GM21786 (cell line): Measurements from ENCODE around the gene DHX9.
"Not testable (repeated sequence)": the region's sequence is repeated elsewhere in the genome, so short reads cannot be mapped to it uniquely, and the experiment has no call there.

Experiments used
- ATAC-seq: cut with Tn5 transposase; IDR thresholded peaks from one replicate; pipeline ENCODE4 v1.9.1; 2021; ENCODE audit not compliant: unreplicated experiment

The DHX9 gene

GRCh38 chr1:182888736-182889531, 49.8 kb downstream of the DHX9 start:
- no peak for ATAC-seq

DNA sequence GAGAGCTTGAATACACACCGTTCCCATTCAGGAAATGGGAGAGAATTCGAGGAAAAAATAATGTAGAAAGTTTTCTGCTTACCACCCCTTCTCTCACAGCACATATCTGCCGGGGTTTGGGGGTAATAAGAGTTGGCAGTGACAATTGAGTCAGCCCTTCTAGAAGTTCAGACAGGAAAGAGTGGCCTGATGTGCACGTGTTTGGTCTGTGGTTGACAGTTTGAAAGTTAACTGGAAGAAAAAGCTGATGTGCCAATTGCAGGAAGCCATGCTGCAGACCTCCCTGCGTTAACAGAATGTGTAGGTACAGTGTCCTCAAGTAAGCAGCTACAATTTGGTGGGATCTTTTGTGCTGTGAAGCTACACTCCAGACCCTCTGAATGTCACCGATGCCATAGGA, 50.9 kb downstream of the DHX9 start:
- no peak for ATAC-seq

DNA sequence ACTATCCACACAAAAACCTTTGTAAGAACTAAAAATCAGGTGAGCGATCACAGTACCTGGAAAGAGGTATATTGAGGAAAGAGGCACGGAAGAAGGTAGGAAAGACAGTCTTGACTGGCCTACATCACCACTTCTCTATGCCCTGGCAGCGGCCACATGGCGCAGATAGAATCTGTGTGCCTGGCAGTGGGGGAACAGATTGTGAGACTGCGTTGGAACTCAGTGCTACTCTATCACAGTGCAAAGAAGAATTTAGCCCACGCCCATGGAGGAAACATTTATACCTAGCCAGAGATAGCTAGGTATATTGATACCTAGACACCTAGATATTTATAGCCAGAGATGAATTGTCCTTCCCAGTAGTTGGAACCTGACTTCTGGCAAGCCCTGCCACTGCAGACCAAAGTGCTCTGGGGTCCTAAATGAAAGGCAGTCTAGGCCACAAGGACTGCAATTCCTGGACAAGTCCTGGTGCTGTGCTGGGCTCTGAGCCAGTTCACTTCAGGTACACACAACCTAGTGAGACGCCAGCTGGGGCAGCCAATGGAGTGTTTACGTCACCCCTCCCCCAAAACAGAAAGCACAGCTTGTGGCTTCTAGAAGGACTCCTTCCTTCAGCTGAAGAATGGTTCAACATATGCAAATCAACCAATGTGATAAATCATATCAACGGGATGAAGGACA, 51.9 kb downstream of the DHX9 start:
- ATAC-seq: no peak

GRCh38 chr1:182897696-182898095, 58.5 kb downstream of the DHX9 start:
- no peak for ATAC-seq

- not testable (repeated sequence) for ATAC-seq
Observed at GRCh38 chr1:182901946-182902345, 62.8 kb downstream of the DHX9 start.

DNA sequence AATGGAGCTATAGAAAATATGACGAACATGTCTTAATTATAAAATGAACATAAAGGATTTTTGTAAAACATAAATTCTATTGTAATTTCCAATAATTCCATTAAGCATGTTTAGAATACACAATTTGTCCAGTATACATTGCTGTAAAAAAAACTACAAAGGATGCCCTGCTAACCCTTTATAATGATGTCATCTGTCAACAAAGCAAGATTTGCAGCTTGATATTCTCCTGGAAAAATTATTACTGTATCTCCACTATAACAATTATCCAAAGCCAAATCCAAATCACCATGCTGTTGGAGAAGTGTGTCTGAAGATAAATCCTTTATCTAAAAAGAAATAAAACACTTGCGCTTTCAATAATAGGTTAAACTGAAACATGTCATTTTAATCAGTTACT, 66.2 kb downstream of the DHX9 start:
- no peak for ATAC-seq

DNA sequence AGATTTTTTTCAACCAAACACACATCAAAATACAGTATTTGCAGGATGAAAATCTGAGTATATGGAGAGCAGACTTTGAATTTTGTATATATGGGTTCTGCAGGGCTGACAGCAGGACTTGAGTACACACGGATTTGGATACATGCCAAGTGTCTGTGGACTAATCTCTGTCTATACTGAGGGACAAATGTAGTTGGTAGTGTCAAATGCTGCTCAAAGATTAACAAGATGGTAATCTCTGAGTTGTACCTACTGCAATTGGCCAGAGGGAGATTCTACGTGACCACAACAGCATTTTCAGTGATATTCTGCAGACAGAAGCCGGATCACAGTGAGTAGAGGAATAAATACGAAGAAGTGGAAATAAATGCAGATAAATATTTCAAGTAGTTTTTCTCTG, 70.4 kb downstream of the DHX9 start:
- ATAC-seq: no peak

GRCh38 chr1:182910143-182910542, 71.0 kb downstream of the DHX9 start:
- ATAC-seq: no peak

DNA sequence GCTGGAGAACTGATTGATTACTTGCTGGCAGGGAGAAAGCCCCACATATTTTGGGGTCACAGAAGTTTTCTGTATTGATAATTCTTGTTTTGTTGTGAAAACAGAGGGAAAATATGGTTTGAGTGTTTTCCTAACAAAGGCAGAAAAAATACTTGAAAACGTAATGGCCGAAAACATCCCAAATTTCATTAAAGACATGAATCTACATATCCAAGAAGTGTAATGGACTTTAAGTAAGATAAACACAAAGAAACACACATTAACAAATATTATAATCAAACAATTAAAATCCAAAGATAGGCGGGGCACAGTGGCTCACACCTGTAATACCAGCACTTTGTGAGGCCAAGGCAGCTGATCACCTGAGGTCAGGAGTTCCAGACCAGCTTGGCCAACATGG, 74.3 kb downstream of the DHX9 start:
- no peak for ATAC-seq

DNA sequence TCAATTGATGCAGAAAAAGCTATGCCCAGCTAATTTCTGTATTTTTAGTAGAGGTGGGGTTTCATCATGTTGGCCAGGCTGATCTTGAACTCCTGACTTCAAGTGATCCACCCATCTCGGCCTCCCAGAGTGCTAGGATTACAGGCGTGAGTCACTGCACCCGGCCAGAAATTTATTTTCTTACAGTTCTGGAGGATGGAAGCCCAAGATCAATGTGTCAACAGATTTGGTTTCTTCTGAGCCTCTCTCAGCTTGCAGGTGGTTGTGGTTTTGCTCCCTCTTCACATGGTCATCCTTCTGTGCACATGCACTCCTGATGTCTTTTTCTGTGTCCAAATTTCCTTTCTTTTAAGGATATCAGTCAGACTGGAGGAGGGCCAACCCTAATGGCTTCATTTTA, 78.2 kb downstream of the DHX9 start:
- no peak for ATAC-seq

DNA sequence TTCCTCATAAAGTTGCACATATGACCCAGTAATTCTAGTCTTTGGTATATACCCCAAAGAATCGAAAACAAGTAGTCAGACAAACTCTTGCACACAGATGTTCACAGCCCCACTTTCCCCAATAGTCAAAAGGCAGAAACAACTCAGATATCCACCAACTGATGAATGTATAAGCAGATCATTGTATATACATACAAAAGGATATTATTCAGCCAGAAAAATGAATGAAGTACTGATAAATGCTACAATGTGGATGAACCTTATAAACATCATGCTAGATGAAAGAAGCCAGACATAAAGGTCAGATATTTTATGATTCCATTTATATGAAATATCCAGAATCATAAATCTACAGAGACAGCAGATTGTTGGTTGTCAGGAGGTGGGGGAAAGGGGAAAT, 86.5 kb downstream of the DHX9 start:
- no peak for ATAC-seq

DNA sequence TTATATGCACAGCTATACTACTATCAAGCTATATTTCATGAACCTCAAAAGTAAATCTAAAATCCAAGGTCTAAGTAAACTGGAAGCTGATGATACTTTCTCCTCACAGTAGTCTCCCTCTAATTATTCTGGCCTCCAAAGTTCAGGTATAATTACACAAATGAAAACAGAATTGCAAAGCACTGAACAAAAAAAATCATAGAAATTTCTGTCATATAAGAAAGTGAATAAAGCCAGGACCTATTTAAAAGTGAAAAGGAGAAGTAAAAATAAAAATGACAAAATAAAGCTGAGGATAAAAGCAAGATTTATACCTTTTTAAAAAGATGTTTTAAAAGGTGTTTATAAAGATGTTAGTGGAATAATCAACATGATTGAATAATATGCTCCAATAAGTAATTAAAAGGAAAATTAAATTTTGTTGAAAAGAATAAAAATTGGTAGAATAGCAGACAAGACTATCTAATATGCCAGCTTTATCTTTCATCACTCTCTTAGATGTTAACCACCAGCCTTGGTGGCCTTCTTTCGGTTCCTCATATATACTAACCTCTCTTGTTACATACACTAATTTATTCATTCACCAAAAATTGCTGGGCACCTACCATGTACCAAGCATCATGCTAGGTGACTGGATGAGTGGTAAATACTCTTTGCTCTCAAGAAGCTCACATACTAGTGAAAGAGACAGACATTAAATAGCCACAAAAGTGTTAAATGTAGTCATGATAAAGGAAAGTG, 88.7 kb downstream of the DHX9 start:
- ATAC-seq: no peak

- ATAC-seq: no peak
Observed at GRCh38 chr1:182930985-182931384, 91.8 kb downstream of the DHX9 start.

- no peak for ATAC-seq
Observed at GRCh38 chr1:182935716-182936115, 96.6 kb downstream of the DHX9 start.
